Osteoblast (primary cell): ENCODE results near the gene KIT. TPM values are rescaled to one million over a fixed set of nuclear protein-coding genes. Genes with fewer than 3 reads are reported as not detected.

ENCODE experiments used
- DNase-seq: peaks from one replicate; pipeline ENCODE4 v3.0.0; 2011; ENCODE audit warnings: low spot score, mixed read lengths; ENCODE audit not compliant: insufficient read length; ENCODE audit errors: missing footprints
- H2AFZ ChIP-seq: 2 replicates; pipeline ENCODE4 v1.6.0; 2011; ENCODE audit warnings: mild to moderate bottlenecking, low read length
- H3K27ac ChIP-seq: 2 replicates; pipeline ENCODE4 v1.5.1; 2011; ENCODE audit warnings: mild to moderate bottlenecking, low read depth, low read length, moderate library complexity
- H3K27me3 ChIP-seq: 2 replicates; pipeline ENCODE4 v1.6.0; 2012; ENCODE audit warnings: mild to moderate bottlenecking, control low read depth, inconsistent platforms, low read length, moderate library complexity; ENCODE audit not compliant: insufficient read depth
- H3K36me3 ChIP-seq: 2 replicates; pipeline ENCODE4 v1.5.1; 2011; ENCODE audit warnings: mild to moderate bottlenecking, low read length, control low read depth, moderate library complexity; ENCODE audit not compliant: insufficient read depth
- H3K4me1 ChIP-seq: 2 replicates; pipeline ENCODE4 v1.5.1; 2011; ENCODE audit warnings: mild to moderate bottlenecking, low read length, control low read depth, moderate library complexity; ENCODE audit not compliant: insufficient read depth
- H3K4me2 ChIP-seq: 2 replicates; pipeline ENCODE4 v1.6.0; 2011; ENCODE audit warnings: mild to moderate bottlenecking, low read length; ENCODE audit not compliant: insufficient read depth
- H3K4me3 ChIP-seq: fragments of 200-600 bp; sonication (generic); 3 replicates; pipeline ENCODE4 v1.5.1; 2012; ENCODE audit warnings: mild to moderate bottlenecking, low read length, inconsistent platforms; ENCODE audit not compliant: insufficient read depth
- H3K79me2 ChIP-seq: 2 replicates; pipeline ENCODE4 v1.6.0; 2012; ENCODE audit warnings: mild to moderate bottlenecking, low read length, control low read depth, inconsistent platforms; ENCODE audit not compliant: insufficient read depth
- H3K9me3 ChIP-seq: 2 replicates; pipeline ENCODE4 v1.5.1; 2011; ENCODE audit warnings: low read depth, low read length, control low read depth
- H4K20me1 ChIP-seq: 2 replicates; pipeline ENCODE4 v1.6.0; 2012; ENCODE audit warnings: mild to moderate bottlenecking, low read length, control low read depth; ENCODE audit not compliant: insufficient read depth
- CTCF ChIP-seq: IDR thresholded peaks from 2 replicates; pipeline ENCODE4 v1.5.1; 2011; ENCODE audit warnings: mild to moderate bottlenecking, low read depth, low read length, moderate library complexity; ENCODE audit errors: extremely low read depth
- total RNA-seq: library from RNA; depleted of rRNA; stranded (reverse); fragments of >200 nt; gene quantifications from 2 replicates; pipeline ENCODE4 v1.2.3, GENCODE V29; 2012

The KIT gene
- total RNA-seq, 1 donor = 0.36 TPM

- H3K27me3 ChIP-seq = no peaks in the 10 kb centered on the region
- no peak for DNase-seq
- H3K4me1 ChIP-seq = no peaks in the 10 kb centered on the region
- no peak overlapping the region for H3K4me2 ChIP-seq
- no peaks in the 10 kb centered on the region for H4K20me1 ChIP-seq
- no peak overlapping the region for H3K4me3 ChIP-seq
- H3K9me3 ChIP-seq = no peaks in the 10 kb centered on the region
- no peaks in the 10 kb centered on the region for H3K36me3 ChIP-seq
- H2AFZ ChIP-seq = no peak overlapping the region
- no peak for TF ChIP-seq CTCF
- no peak overlapping the region for H3K27ac ChIP-seq
- no peaks in the 10 kb centered on the region for H3K79me2 ChIP-seq
Observed at GRCh38 chr4:54729256-54729655, 71.5 kb downstream of the KIT start.

- Histone ChIP-seq H3K36me3 (no peaks in the 10 kb centered on the region), H3K4me1 (no peaks in the 10 kb centered on the region), H2AFZ (no peak overlapping the region), H3K27ac (no peak overlapping the region), H3K9me3 (no peaks in the 10 kb centered on the region), H3K27me3 (no peaks in the 10 kb centered on the region), H3K79me2 (no peaks in the 10 kb centered on the region), H3K4me3 (no peak overlapping the region), H4K20me1 (no peaks in the 10 kb centered on the region), H3K4me2 (no peak overlapping the region)
- DNase-seq = no peak
- TF ChIP-seq CTCF = no peak
Observed at GRCh38 chr4:54730581-54730980, 72.8 kb downstream of the KIT start.

GRCh38 chr4:54731552-54731951 is 73.8 kb downstream of the KIT start:
- no peaks in the 10 kb centered on the region for H4K20me1 ChIP-seq
- DNase-seq = no peak
- H2AFZ ChIP-seq = no peak overlapping the region
- H3K4me3 ChIP-seq = no peak overlapping the region
- no peak overlapping the region for H3K27ac ChIP-seq
- H3K27me3 ChIP-seq = no peaks in the 10 kb centered on the region
- H3K4me2 ChIP-seq = no peak overlapping the region
- H3K79me2 ChIP-seq = no peaks in the 10 kb centered on the region
- TF ChIP-seq CTCF = no peak
- no peaks in the 10 kb centered on the region for H3K4me1 ChIP-seq
- no peaks in the 10 kb centered on the region for H3K9me3 ChIP-seq
- no peaks in the 10 kb centered on the region for H3K36me3 ChIP-seq

GRCh38 chr4:54731976-54732375 is 74.2 kb downstream of the KIT start:
- no peak overlapping the region for H3K4me3 ChIP-seq
- H3K4me2 ChIP-seq = no peak overlapping the region
- no peaks in the 10 kb centered on the region for H3K27me3 ChIP-seq
- no peak overlapping the region for H3K27ac ChIP-seq
- no peaks in the 10 kb centered on the region for H3K79me2 ChIP-seq
- H3K36me3 ChIP-seq = no peaks in the 10 kb centered on the region
- H4K20me1 ChIP-seq = no peaks in the 10 kb centered on the region
- no peaks in the 10 kb centered on the region for H3K9me3 ChIP-seq
- no peak for TF ChIP-seq CTCF
- H3K4me1 ChIP-seq = no peaks in the 10 kb centered on the region
- H2AFZ ChIP-seq = no peak overlapping the region
- no peak for DNase-seq
